Stimulated activated naive B cell treated with anti-CD40 and anti-IgM and Interleukin-4, amounts not matched to agents 10 μg/mL and 1 μg/mL and 100 μg/mL, for 72 hours (primary cell): ENCODE data around the gene KRTAP4-16.
A peak's percentile ranks its signal among the peaks of the same experiment; 100 is the strongest.
"Not testable (repeated sequence)": the region's sequence is repeated elsewhere in the genome, so short reads cannot be mapped to it uniquely, and the experiment has no call there.

Experiments used
- ATAC-seq, 2 donors: fragments of 150-1000 bp; cut with Tn5 transposase; replicated peaks; 2 replicates each; pipeline ENCODE4 v1.10.0; 2021; ENCODE audit warnings: moderate library complexity in 1 of 2
- DNase-seq: peaks from one replicate; pipeline ENCODE4 v3.0.0; 2021
- H3K27ac Mint-ChIP-seq: one replicate; pipeline ENCODE4 v1.8.0; 2022; ENCODE audit warnings: mild to moderate bottlenecking, mixed read lengths
- H3K27me3 Mint-ChIP-seq, 2 donors: one replicate each; pipeline ENCODE4 v1.8.0; 2022; ENCODE audit warnings: mixed read lengths in 2 of 2
- H3K36me3 Mint-ChIP-seq, 2 donors: one replicate each; pipeline ENCODE4 v1.8.0; 2022; ENCODE audit warnings: mixed read lengths in 2 of 2, mild to moderate bottlenecking in 1 of 2
- H3K4me1 Mint-ChIP-seq, 2 donors: one replicate each; pipeline ENCODE4 v1.8.0; 2022; ENCODE audit warnings: mixed read lengths in 2 of 2, mild to moderate bottlenecking in 1 of 2
- H3K4me3 Mint-ChIP-seq, 2 donors: one replicate each; pipeline ENCODE4 v1.8.0; 2022; ENCODE audit warnings: mild to moderate bottlenecking in 2 of 2, mixed read lengths in 2 of 2, moderate library complexity in 1 of 2
- H3K9me3 Mint-ChIP-seq, 2 donors: one replicate each; pipeline ENCODE4 v1.8.0; 2022; ENCODE audit warnings: mixed read lengths in 2 of 2, mild to moderate bottlenecking in 1 of 2

Gene KRTAP4-16

DNA sequence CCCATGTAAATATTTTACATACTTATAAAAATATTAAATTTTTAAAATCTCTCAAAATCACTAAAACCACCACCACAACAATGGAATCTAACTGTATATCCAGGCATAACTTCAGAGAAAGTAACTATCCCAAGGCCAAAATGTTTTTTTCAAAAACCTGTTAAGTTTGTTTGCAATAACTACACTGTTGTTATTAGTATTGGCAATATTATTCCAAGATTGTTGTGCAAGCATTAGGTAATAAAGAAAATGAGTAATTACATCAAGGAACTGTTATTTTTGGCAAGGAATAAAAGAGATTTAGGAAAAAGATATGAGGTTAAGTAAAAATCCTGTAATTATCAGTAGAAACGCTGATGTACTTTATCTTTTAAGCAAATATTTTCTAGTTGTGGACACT, 25.4 kb upstream of the KRTAP4-16 start:
- peaks cover 33 to 53% of the 10 kb centered on the region in 2 donors for H3K4me1 Mint-ChIP-seq
- no peak for DNase-seq

DNA sequence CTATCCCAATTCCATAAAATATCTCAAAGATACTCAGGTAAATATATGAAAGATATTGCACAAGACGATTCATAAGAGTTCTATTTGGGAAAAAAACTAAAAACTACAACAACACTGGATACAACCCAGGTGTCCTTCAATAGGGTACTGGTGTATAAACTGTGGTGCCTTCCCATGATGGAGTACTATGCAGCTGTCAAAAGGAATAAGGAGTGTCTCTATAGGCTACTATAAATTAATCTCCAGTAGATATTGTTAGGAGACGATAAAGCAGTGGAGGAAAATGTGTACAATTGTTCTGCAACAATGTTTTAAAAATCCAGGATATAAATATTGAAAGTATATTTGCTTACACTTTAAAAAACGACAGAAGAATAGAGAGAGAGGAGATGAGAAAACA, 24.4 kb upstream of the KRTAP4-16 start:
- Mint-ChIP-seq H3K9me3 (peaks cover 3 to 7% of the 10 kb centered on the region in 2 donors), H3K4me3 (no peak overlapping the region), H3K36me3 (peaks cover 0 to 9% of the 10 kb centered on the region in 2 donors), H3K27ac (no peak overlapping the region), H3K4me1 (peaks cover 27 to 43% of the 10 kb centered on the region in 2 donors), H3K27me3 (no peaks in the 10 kb centered on the region)
- ATAC-seq (no peak), DNase-seq (no peak)

More for the DNA sequence above, 25.4 kb upstream of the KRTAP4-16 start:
- Mint-ChIP-seq H3K9me3 (peaks cover 2 to 5% of the 10 kb centered on the region in 2 donors), H3K27ac (no peak overlapping the region), H3K27me3 (no peaks in the 10 kb centered on the region), H3K4me3 (no peak overlapping the region), H3K36me3 (peaks cover 0 to 8% of the 10 kb centered on the region in 2 donors)
- ATAC-seq = no peak

DNA sequence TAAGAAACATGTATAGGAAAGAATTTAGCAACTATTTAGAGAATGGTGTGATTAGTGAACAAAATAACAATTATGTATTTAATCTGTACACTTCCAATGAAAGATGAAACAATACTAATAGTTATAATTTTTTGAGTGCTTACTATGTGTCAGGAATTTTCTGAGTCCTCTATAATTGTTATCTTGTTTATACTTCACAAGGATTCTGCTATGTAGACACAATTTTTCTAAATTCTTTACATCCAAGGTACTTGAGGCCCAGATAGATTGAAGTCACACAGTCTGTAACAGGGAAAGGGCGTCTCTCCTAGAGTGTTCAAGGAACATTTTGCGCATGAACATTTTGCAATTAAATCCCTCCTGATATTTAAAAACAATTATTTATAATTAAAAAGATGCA, 23.1 kb upstream of the KRTAP4-16 start:
- Mint-ChIP-seq H3K9me3 (peaks cover 3 to 7% of the 10 kb centered on the region in 2 donors), H3K27me3 (no peaks in the 10 kb centered on the region), H3K27ac (no peak overlapping the region), H3K36me3 (peaks cover 0 to 9% of the 10 kb centered on the region in 2 donors), H3K4me1 (peaks cover 26 to 41% of the 10 kb centered on the region in 2 donors), H3K4me3 (no peak overlapping the region)
- no peak for DNase-seq
- no peak for ATAC-seq

DNA sequence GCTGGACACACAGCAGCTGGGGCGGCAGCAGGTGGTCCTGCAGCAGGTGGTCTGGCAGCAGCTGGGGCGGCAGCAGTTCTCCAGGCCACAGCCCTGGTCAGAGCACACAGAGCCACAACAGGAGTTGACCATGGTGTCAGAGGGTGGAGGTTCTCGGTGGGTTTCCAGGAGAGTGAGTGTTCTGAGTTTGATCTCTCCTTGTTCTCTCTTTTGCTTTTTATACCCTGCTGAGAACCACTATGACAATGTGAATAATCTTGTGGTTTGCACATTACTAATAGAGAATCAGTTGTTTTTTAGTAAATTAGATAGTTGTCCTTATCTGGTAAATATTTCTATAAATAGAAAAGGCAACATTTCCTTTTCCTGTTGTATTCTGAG, 22.0 kb upstream of the KRTAP4-16 start, which contains the start of gene KRTAP4-12:
TSS of gene KRTAP4-12 (minus strand) at position 192 of the 381 bp plus-strand sequence. CDS start at position 132, 60 bp downstream.
- ATAC-seq = peak; percentile 27 to 43
- not testable (repeated sequence) for H3K36me3 Mint-ChIP-seq

DNA sequence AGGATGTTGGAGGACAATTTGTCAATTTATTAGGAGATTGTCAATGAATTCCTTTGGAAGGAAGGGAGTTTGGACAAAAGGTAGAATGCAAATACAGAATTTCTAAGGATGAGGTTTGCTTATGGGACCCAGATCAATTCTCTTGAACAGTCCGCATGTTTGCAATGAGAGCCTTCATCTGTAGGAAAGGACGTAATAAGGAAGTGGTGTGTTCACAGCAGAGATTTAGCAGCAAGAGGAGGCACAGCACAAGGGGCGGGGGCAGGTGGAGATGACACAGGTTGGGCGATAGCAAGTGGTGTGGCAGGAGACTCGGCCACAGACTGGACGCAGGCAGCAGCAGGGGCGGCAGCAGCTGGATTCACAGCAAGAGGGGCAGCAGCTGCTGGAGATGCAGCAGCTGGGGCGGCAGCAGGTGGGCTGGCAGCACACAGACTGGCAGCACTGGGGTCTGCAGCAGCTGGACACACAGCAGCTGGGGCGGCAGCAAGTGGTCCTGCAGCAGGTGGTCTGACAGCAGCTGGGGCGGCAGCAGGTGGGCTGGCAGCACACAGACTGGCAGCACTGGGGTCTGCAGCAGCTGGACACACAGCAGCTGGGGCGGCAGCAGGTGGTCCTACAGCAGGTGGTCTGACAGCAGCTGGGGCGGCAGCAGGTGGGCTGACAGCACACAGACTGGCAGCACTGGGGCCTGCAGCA, 21.4 kb upstream of the KRTAP4-16 start:
- Mint-ChIP-seq H3K27ac (peak overlapping the region; percentile 76), H3K4me3 (peak overlapping the region; percentile 12 to 55), H3K4me1 (peaks cover 28 to 51% of the 10 kb centered on the region in 2 donors)
- not testable (repeated sequence) for H3K27me3 Mint-ChIP-seq, DNase-seq, H3K9me3 Mint-ChIP-seq, H3K36me3 Mint-ChIP-seq
- peak in 1 of 2 donors; percentile 46 for ATAC-seq

More for the DNA sequence above, 22.0 kb upstream of the KRTAP4-16 start, which contains the start of gene KRTAP4-12:
- Mint-ChIP-seq H3K27ac (peak within 1 kb of the TSS; percentile 76), H3K4me1 (peaks cover 29 to 46% of the 10 kb centered on the region in 2 donors), H3K4me3 (peak within 1 kb of the TSS; percentile 17 to 55)
- DNase-seq, H3K9me3 Mint-ChIP-seq, H3K27me3 Mint-ChIP-seq: not testable (repeated sequence)

DNA sequence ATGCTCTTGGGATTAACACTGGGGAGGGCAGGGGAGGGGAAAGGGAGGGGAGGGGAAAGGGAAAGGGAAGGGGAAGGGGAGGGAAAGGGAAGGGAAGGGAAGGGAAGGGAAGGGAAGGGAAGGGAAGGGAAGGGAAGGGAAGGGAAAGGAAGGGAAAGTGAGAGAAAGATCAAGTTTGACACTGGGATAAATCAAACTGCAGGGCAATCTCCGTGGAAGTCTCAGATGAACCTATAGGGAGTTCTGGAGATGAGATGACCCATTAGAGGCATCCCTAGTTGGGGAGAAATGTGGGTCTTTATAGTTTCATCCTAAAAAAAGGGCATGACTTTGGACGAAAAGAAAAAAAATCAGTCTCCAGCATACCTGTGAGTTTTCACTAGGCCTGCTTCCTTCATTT, 19.7 kb upstream of the KRTAP4-16 start:
- Mint-ChIP-seq H3K4me1 (peaks cover 34 to 63% of the 10 kb centered on the region in 2 donors), H3K27me3 (no peaks in the 10 kb centered on the region), H3K9me3 (peaks cover 3 to 7% of the 10 kb centered on the region in 2 donors), H3K36me3 (peaks cover 0 to 9% of the 10 kb centered on the region in 2 donors), H3K27ac (no peak overlapping the region), H3K4me3 (no peak overlapping the region)
- DNase-seq (no peak), ATAC-seq (no peak)

DNA sequence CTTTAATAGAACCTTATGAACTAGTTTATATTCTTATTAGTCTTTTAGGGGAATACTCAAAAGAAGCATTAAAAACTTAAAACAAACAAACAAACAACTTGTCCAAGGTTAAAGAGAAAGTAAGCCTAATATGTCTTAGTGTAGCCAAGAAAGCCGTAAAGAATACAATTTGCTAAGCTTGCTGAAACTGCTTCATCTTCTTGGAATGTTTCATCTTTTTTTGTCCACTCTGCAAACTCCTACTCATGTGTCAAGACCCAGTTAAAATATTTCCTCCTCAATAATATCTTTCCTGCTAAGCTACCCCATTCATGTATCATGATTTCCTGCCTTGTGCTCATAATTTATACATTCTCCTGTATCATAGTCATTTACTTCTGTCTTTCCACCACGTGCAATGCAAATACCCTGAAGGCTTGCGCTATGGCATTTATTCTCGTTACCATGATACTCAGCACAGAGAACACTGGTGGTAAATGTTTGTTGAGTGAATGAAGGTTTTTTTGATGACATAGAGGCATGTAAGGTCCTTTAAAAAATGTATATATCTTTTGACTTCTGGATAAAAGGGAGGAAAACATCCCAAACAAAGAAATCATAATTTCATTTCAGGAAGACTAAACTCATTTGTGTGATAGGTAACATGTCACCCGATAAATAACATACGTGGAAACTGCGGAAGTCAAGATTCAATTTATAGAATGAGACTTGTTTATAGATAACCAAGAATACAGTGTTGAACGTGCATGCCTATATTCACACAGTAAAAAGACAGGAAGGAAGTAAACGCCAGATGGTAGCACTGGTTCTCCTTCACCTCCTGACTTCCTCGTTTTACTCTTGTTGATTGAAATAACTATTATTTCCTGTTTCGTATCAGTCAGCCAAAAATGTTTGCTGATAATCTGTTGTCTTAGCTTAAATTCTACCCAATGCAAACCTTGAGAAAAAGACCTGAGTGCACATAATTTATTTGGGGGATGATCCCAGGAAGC, 18.0 kb upstream of the KRTAP4-16 start:
- Mint-ChIP-seq H3K4me1 (peaks cover 44 to 74% of the 10 kb centered on the region in 2 donors), H3K4me3 (peak overlapping the region; percentile 57 to 69), H3K27ac (peak overlapping the region; percentile 88)
- H3K27me3 Mint-ChIP-seq, DNase-seq, H3K36me3 Mint-ChIP-seq, H3K9me3 Mint-ChIP-seq: not testable (repeated sequence)
- peak; percentile 75 to 78 for ATAC-seq

DNA sequence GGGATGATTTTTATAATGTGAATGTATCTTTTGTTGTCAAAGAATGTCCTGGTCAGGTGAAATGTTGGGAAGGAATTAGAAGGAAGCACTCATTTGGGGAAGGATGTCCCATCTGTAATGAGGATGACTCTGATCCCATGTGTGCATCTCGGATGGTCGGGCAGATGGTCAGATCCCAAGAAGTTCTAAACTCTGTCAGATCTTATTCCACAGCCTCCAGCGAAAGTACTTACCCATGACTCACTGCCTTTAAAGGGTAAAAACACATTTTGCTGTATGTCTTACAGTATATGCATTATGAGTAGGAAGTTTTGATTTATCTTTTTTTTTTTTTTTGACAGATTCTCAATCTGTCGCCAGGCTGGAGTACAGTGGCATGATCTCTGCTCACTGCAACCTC, 16.7 kb upstream of the KRTAP4-16 start:
- no peaks in the 10 kb centered on the region for H3K27me3 Mint-ChIP-seq
- no peak overlapping the region for H3K27ac Mint-ChIP-seq
- ATAC-seq (no peak), DNase-seq (no peak)
- H3K36me3 Mint-ChIP-seq = peaks cover 0 to 15% of the 10 kb centered on the region in 2 donors
- H3K4me1 Mint-ChIP-seq = peaks cover 37 to 62% of the 10 kb centered on the region in 2 donors
- peaks cover 3 to 4% of the 10 kb centered on the region in 2 donors for H3K9me3 Mint-ChIP-seq
- H3K4me3 Mint-ChIP-seq = no peak overlapping the region

DNA sequence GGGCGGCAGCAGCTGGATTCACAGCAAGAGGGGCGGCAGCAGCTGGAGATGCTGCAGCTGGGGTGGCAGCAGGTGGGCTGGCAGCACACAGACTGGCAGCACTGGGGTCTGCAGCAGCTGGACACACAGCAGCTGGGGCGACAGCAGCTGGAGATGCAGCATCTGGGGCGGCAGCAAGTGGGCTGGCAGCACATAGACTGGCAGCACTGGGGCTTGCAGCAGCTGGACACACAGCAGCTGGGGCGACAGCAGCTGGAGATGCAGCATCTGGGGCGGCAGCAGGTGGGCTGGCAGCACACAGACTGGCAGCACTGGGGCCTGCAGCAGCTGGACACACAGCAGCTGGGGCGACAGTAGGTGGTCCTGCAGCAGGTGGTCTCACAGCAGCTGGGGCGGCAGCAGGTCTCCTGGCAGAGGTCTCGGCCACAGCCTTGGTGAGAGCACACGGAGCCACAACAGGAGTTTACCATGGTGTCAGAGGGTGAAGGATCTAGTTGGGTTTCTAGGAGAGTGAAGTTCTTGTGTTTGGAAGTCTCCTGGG, 15.9 kb upstream of the KRTAP4-16 start, which contains the start of gene KRTAP4-11:
TSS of gene KRTAP4-11 (minus strand) at position 528 of the 541 bp plus-strand sequence. CDS start at position 470, 58 bp downstream.
- H3K9me3 Mint-ChIP-seq, H3K27ac Mint-ChIP-seq: not testable (repeated sequence)
- peaks cover 31 to 54% of the 10 kb centered on the region in 2 donors for H3K4me1 Mint-ChIP-seq

DNA sequence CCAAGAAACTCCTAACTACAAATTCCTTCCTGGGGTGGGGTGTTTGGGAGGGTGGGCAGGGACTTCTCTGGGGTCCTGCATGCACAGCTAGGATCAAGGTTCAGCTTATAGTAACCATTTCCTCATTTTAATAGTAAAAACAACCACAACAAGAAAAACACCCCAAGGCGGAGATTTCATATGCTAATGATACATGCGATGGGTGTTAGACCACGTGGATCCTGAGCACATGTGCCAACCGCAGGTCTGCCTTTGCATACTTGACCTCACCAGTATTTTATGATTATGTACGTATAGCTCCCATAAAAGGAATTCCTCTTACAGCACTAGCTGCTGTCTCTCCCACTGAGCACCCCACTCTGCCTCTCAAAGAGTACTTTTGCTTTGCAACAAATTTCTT, 14.3 kb upstream of the KRTAP4-16 start:
- Mint-ChIP-seq H3K4me3 (peak overlapping the region in 1 of 2 donors; percentile 28), H3K4me1 (peaks cover 29 to 52% of the 10 kb centered on the region in 2 donors), H3K36me3 (peaks cover 5 to 7% of the 10 kb centered on the region in 2 donors), H3K9me3 (peaks cover 0 to 2% of the 10 kb centered on the region in 2 donors), H3K27ac (peak overlapping the region; percentile 53), H3K27me3 (no peaks in the 10 kb centered on the region)
- ATAC-seq = peak; percentile 78 to 85
- DNase-seq = peak; percentile 24

More for the DNA sequence above, 15.9 kb upstream of the KRTAP4-16 start, which contains the start of gene KRTAP4-11:
- ATAC-seq, H3K27me3 Mint-ChIP-seq, H3K36me3 Mint-ChIP-seq, DNase-seq, H3K4me3 Mint-ChIP-seq: not testable (repeated sequence)

DNA sequence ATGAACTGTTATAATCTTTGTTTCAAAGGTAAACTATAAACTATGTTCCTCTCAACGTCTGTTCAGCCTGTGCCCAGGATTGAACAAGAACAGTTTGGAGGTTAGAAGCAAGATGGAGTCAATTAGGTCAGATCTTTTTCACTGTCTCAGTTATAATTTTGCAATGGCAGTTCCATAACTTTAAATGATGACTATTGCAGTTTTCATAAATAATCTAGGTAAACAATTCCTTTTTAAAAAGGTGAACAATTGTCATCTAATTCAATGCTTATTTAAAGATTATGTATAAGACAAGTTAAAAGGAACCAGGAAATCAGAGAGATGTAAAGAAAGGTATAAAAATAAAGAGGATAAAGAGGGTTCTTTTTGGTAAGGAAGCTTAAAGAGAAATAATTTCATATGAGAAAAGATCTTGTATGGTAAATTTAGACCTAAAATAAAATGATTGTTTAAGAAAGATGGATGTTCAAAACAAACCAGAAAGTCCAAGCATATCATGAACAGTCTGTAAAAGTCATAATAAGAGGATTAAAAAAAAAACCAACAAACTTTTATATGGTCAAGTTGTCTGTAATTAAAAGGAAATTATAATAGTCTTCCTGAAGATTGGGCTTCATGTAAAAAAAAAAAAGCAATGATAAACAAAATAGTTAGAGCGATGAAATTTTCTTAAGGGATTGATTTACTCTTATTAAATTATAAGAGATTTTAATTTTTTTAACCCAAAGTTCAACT, 9.3 kb upstream of the KRTAP4-16 start:
- ATAC-seq = no peak
- no peak overlapping the region for H3K27ac Mint-ChIP-seq
- no peaks in the 10 kb centered on the region for H3K27me3 Mint-ChIP-seq

DNA sequence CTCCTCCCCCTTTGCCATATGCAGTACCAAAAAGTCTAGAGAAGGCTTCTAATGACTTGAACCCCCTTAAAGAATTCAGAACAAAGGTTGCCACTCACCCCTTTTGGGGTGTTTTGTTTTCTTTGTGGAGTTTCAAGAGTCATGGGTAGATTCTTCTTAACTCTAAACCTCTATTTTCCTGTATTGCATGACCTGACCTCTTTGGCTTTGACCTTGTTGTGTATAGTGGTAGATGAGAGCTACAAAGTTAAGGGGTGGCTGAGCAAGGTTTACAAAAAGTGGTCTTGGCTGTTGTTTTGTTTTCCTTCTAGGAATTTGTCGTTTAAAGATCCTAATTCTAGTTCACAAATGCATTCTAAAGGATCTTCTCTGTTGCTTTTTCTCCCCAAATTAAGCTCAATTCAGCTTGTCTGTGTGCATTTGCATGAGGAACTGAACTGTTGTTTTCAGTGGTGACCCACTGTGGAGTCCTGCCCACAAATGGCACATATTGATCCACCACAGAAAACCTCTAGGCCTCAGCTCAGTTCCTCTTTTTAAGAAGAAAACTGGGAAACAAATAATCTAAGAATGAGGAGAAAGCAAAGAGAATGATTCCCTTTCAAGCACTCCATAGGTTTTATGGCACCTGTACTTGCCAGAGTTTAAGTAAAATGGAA, 6.8 kb upstream of the KRTAP4-16 start:
- not testable (repeated sequence) for H3K27me3 Mint-ChIP-seq, H3K36me3 Mint-ChIP-seq, DNase-seq, H3K9me3 Mint-ChIP-seq
- H3K4me3 Mint-ChIP-seq = peak overlapping the region; percentile 45 to 54
- peak overlapping the region; percentile 52 for H3K27ac Mint-ChIP-seq
- peak; percentile 85 to 93 for ATAC-seq
- peaks cover 25 to 29% of the 10 kb centered on the region in 2 donors for H3K4me1 Mint-ChIP-seq

More for the DNA sequence above, 9.3 kb upstream of the KRTAP4-16 start:
- Mint-ChIP-seq H3K9me3 (no peaks in the 10 kb centered on the region), H3K36me3 (peaks cover 7 to 12% of the 10 kb centered on the region in 2 donors), H3K4me3 (no peak overlapping the region), H3K4me1 (peaks cover 26 to 41% of the 10 kb centered on the region in 2 donors)
- DNase-seq = no peak

DNA sequence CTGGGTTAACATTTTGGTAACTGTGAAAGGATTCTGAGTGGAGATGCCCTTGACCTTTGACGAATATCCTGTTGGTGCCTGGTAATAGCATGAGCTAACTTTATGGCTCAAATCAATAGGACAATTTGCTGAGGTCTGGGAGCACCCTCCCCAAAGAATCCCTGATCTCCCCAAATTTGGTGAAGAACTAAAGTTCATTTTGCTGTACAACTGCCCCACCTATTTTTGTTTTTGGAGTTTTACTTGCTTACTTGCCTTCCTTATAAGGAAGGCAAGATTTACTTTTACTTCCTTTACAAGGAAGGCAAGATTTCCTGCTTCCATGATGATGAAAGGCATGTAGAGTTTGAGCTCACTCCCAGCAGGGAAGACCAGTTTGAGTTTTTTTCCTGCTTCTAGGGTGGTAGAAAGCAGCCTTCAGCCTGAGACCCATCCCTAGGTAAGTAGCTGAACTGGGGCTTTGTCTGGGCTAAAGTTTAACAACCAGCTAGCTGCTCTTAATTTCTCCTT, 6.0 kb upstream of the KRTAP4-16 start:
- Mint-ChIP-seq H3K27me3 (peaks cover 0 to 5% of the 10 kb centered on the region in 2 donors), H3K36me3 (peaks cover 6% of the 10 kb centered on the region in 2 donors), H3K4me1 (peaks cover 28 to 29% of the 10 kb centered on the region in 2 donors), H3K9me3 (no peaks in the 10 kb centered on the region), H3K27ac (peak overlapping the region; percentile 67), H3K4me3 (peak overlapping the region in 1 of 2 donors; percentile 54)
- no peak for DNase-seq
- ATAC-seq = no peak
